ENCODE measurements around the gene CHEK1.
"Not testable (repeated sequence)": the region's sequence is repeated elsewhere in the genome, so short reads cannot be mapped to it uniquely, and the experiment has no call there.

The CHEK1 gene

GRCh38 chr11:125701018-125701610 is 76.2 kb downstream of the CHEK1 start:
- DNase-seq = no peak

DNA sequence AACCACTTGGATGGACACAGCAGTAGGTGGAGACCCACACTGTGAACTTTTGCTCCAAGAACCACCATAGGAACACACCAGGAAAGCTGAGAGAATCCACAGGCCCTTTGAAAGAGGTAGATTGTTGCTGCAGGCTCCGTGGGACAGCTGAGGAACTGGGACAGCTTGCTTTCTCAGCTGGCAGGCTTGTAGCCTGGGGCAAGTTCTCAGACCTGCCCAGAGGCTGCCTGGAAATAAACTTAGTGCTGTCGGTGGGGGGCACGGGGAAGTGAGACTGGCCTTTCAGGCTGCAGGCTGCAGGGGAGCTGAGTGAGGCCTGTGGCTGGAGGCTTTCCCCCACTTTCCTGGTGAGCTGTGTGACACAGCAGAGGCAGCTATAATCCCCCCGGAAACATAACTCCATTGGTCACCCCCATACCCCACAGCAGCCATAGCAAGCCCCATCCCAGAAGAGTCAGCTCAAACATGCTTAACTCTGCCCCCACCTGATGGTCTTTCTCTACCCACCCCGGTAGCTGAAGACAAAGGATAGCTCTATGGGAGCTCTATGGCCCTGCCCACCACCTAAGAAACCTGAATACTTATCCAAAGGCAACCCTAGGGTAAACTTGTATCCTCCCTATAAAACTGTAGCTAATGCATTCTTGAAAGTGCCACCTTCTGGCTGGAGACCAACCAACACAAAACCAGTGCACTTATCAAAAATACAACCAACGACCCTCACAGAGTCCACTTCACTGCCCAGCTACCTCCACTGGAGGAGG is 77.1 kb downstream of the CHEK1 start:
- no peak for DNase-seq

- not testable (repeated sequence) for DNase-seq
Observed at GRCh38 chr11:125704686-125705085, 79.7 kb downstream of the CHEK1 start.

GRCh38 chr11:125720781-125721180 is 95.8 kb downstream of the CHEK1 start:
- no peak for DNase-seq

- DNase-seq = no peak
Observed at GRCh38 chr11:125724125-125724524, 99.2 kb downstream of the CHEK1 start.

Measured in CD4-positive, alpha-beta T cell treated with Interleukin-15 for 1 hour (primary cell).